PC-3 (cell line): ENCODE measurements around the gene PLPP7. TPM values are rescaled to one million over a fixed set of nuclear protein-coding genes. Genes with fewer than 3 reads are reported as not detected.

Experiments used
- ATAC-seq: fragments of 200-7000 bp; cut with Tn5 transposase; 2 replicates; pipeline ENCODE4 v1.9.1; 2020; ENCODE audit warnings: mild to moderate bottlenecking, moderate library complexity
- BruUV-seq: library from RNA; stranded (reverse); fragments of 400-500 nt; replicated peaks from 2 replicates; lab custom pipeline; 2021; lab: Mats Ljungman, UMichigan
- CTCF ChIA-PET: fragments of 300-600 bp; sonication (Branson Sonifier 250); formaldehyde crosslinking; loops from one replicate; lab custom pipeline; 2022; ENCODE audit warnings: antibody characterized with exemption; lab: Charles Lee
- POLR2A ChIA-PET: fragments of 300-600 bp; sonication (Branson Sonifier 250); formaldehyde crosslinking; loops from one replicate; lab custom pipeline; 2022; ENCODE audit warnings: antibody characterized with exemption; ENCODE audit not compliant: unreplicated experiment; lab: Charles Lee
- DNase-seq: peaks from one replicate; pipeline ENCODE4 v3.0.0-alpha.2; 2015
- H2AFZ ChIP-seq: fragments of 300-600 bp; sonication (generic); 2 replicates; pipeline ENCODE4 v1.6.0; 2016; ENCODE audit warnings: antibody characterized with exemption, low read length
- H3F3A ChIP-seq: fragments of 300-600 bp; sonication (generic); one replicate; pipeline ENCODE4 v1.6.0; 2017; ENCODE audit warnings: antibody characterized with exemption, low read length, control low read depth, mild to moderate bottlenecking; ENCODE audit not compliant: unreplicated experiment
- H3K27ac ChIP-seq: fragments of 300-600 bp; sonication (generic); 2 replicates; pipeline ENCODE4 v1.5.1; 2016; ENCODE audit warnings: mild to moderate bottlenecking, low read length
- H3K27me3 ChIP-seq: fragments of 300-600 bp; sonication (generic); 2 replicates; pipeline ENCODE4 v1.6.1; 2016; ENCODE audit warnings: low read length, mixed read lengths
- H3K36me3 ChIP-seq: fragments of 300-600 bp; sonication (generic); 2 replicates; pipeline ENCODE4 v1.6.1; 2016; ENCODE audit warnings: low read depth, mixed run types, low read length, mixed read lengths
- H3K4me1 ChIP-seq: fragments of 300-600 bp; sonication (generic); 2 replicates; pipeline ENCODE4 v1.5.1; 2016; ENCODE audit warnings: low read length; ENCODE audit not compliant: insufficient read depth
- H3K4me2 ChIP-seq: fragments of 300-600 bp; sonication (generic); 2 replicates; pipeline ENCODE4 v1.6.0; 2016; ENCODE audit warnings: low read length
- H3K4me3 ChIP-seq: fragments of 300-600 bp; sonication (generic); 2 replicates; pipeline ENCODE4 v1.5.1; 2016; ENCODE audit warnings: mild to moderate bottlenecking, low read length, mixed read lengths
- H3K79me2 ChIP-seq: fragments of 300-600 bp; sonication (generic); 2 replicates; pipeline ENCODE4 v1.6.1; 2017; ENCODE audit warnings: low read length, mixed read lengths
- H3K9ac ChIP-seq: fragments of 300-600 bp; sonication (generic); 2 replicates; pipeline ENCODE4 v1.6.0; 2016; ENCODE audit warnings: mild to moderate bottlenecking, low read length
- H3K9me2 ChIP-seq: fragments of 300-600 bp; sonication (generic); replicated peaks from 2 replicates; pipeline ENCODE4 v1.6.1; 2016; ENCODE audit warnings: mixed run types, low read length, mixed read lengths
- H3K9me3 ChIP-seq: fragments of 300-600 bp; sonication (generic); 2 replicates; pipeline ENCODE4 v1.6.1; 2016; ENCODE audit warnings: low read length, mixed read lengths
- H4K20me1 ChIP-seq: fragments of 300-600 bp; sonication (generic); 2 replicates; pipeline ENCODE4 v1.6.1; 2016; ENCODE audit warnings: low read length, mixed read lengths
- CTCF ChIP-seq: fragments of 300-600 bp; sonication (generic); conservative IDR thresholded peaks from 2 replicates; pipeline ENCODE4 v1.5.1; 2017; ENCODE audit warnings: antibody characterized with exemption, low read depth, mild to moderate bottlenecking, low read length
- EZH2 ChIP-seq: fragments of 300-600 bp; sonication (generic); IDR thresholded peaks from one replicate; pipeline ENCODE4 v1.6.1; 2017; ENCODE audit warnings: antibody characterized with exemption, mild to moderate bottlenecking, low read length; ENCODE audit not compliant: unreplicated experiment
- EZH2phosphoT487 ChIP-seq: fragments of 300-600 bp; sonication (generic); IDR thresholded peaks from 2 replicates; pipeline ENCODE4 v1.6.1; 2018; ENCODE audit warnings: mild to moderate bottlenecking, antibody characterized with exemption, low read length, borderline replicate concordance
- intact Hi-C: fragments of 100-400 bp; cut with micrococcal nuclease; formaldehyde crosslinking; loops from 2 replicates; pipeline ENCODE4 v1.9.0; 2023
- total RNA-seq: library from RNA; depleted of rRNA; stranded (reverse); fragments of >200 nt; gene quantifications from 2 replicates; pipeline ENCODE4 v1.2.3, GENCODE V29; 2014

PLPP7 gene
- total RNA-seq, 1 experiment from 2014 or later = not detected

GRCh38 chr9:131259916-131260597 lies 29.5 kb upstream of the PLPP7 start:
- Histone ChIP-seq H3K9ac (no peak overlapping the region), H3K4me2 (no peak overlapping the region), H3K27ac (no peak overlapping the region), H3K9me2 (no peaks in the 10 kb centered on the region), H3K4me1 (no peaks in the 10 kb centered on the region), H4K20me1 (no peaks in the 10 kb centered on the region), H2AFZ (no peak overlapping the region), H3K27me3 (no peaks in the 10 kb centered on the region), H3K4me3 (no peak overlapping the region), H3K79me2 (no peaks in the 10 kb centered on the region), H3K9me3 (no peaks in the 10 kb centered on the region), H3K36me3 (no peaks in the 10 kb centered on the region), H3F3A (no peaks in the 10 kb centered on the region)
- ChIA-PET CTCF (no interaction called here), POLR2A (no interaction called here)
- DNase-seq (no peak), ATAC-seq (no peak)
- no TSS peak for BruUV-seq
- intact Hi-C loops = no loop called here
- TF ChIP-seq CTCF (no peak), EZH2 (no peak), EZH2phosphoT487 (no peak)

GRCh38 chr9:131260751-131261452 lies 28.6 kb upstream of the PLPP7 start:
- POLR2A ChIA-PET = no interaction called here
- no TSS peak for BruUV-seq

More at GRCh38 chr9:131260751-131261452, 28.6 kb upstream of the PLPP7 start:
- Histone ChIP-seq H3K79me2 (no peaks in the 10 kb centered on the region), H4K20me1 (no peaks in the 10 kb centered on the region), H2AFZ (no peak overlapping the region), H3K4me3 (no peak overlapping the region), H3F3A (no peaks in the 10 kb centered on the region), H3K4me1 (no peaks in the 10 kb centered on the region), H3K4me2 (no peak overlapping the region), H3K27me3 (no peaks in the 10 kb centered on the region), H3K9me3 (no peaks in the 10 kb centered on the region), H3K9ac (no peak overlapping the region), H3K36me3 (no peaks in the 10 kb centered on the region), H3K9me2 (no peaks in the 10 kb centered on the region), H3K27ac (no peak overlapping the region)
- ATAC-seq (no peak), DNase-seq (no peak)
- intact Hi-C loops = no loop called here
- TF ChIP-seq EZH2 = no peak
- TF ChIP-seq CTCF = no peak
- TF ChIP-seq EZH2phosphoT487 = no peak
- CTCF ChIA-PET = no interaction called here
